HG02623 (cell line): ENCODE measurements around the gene TIMM10.
"Not testable (repeated sequence)": the region's sequence is repeated elsewhere in the genome, so short reads cannot be mapped to it uniquely, and the experiment has no call there.

Experiments
- ATAC-seq: cut with Tn5 transposase; IDR thresholded peaks from one replicate; pipeline ENCODE4 v1.9.1; 2021; ENCODE audit warnings: moderate library complexity; ENCODE audit not compliant: unreplicated experiment

The TIMM10 gene

GRCh38 chr11:57543593-57543992 is 13.0 kb upstream of the TIMM10 start:
- ATAC-seq: no peak

GRCh38 chr11:57542582-57542981 is 12.0 kb upstream of the TIMM10 start:
- no peak for ATAC-seq

GRCh38 chr11:57541169-57541568 is 10.6 kb upstream of the TIMM10 start:
- no peak for ATAC-seq

GRCh38 chr11:57539342-57539741 is 8.8 kb upstream of the TIMM10 start:
- no peak for ATAC-seq

GRCh38 chr11:57536947-57537619 is 6.5 kb upstream of the TIMM10 start, which contains the start of gene SMTNL1:
Gene SMTNL1, plus strand, starts transcription at chr11:57537595. Its CDS starts 5,048 bp downstream, at chr11:57542643.
- no peak for ATAC-seq

- not testable (repeated sequence) for ATAC-seq
Measured at GRCh38 chr11:57534449-57534848, 3.9 kb upstream of the TIMM10 start.

GRCh38 chr11:57530215-57530595 is 349 bp downstream of the TIMM10 start:
- ATAC-seq: no peak

- ATAC-seq: no peak
Measured at GRCh38 chr11:57529012-57529411, 1.5 kb downstream of the TIMM10 start.

- ATAC-seq: no peak
Measured at GRCh38 chr11:57527056-57527631, 3.4 kb downstream of the TIMM10 start.

- no peak for ATAC-seq
Measured at GRCh38 chr11:57523419-57523818, 7.1 kb downstream of the TIMM10 start.

- no peak for ATAC-seq
Measured at GRCh38 chr11:57521116-57521515, 9.4 kb downstream of the TIMM10 start.

GRCh38 chr11:57516061-57516443 is 14.5 kb downstream of the TIMM10 start:
- ATAC-seq: no peak

- ATAC-seq: peak; percentile 36
Measured at GRCh38 chr11:57515332-57516060, 15.1 kb downstream of the TIMM10 start, which contains the start of gene SLC43A1. Gene SLC43A1, minus strand, starts transcription at chr11:57515702. Its CDS starts 1,591 bp downstream, at chr11:57514111.

GRCh38 chr11:57514538-57515331 is 15.8 kb downstream of the TIMM10 start:
- peak; percentile 41 for ATAC-seq

- peak; percentile 26 for ATAC-seq
Measured at GRCh38 chr11:57513911-57514537, 16.5 kb downstream of the TIMM10 start.

- ATAC-seq: no peak
Measured at GRCh38 chr11:57513452-57513795, 17.1 kb downstream of the TIMM10 start.

- ATAC-seq: no peak
Measured at GRCh38 chr11:57512646-57513451, 17.7 kb downstream of the TIMM10 start.

GRCh38 chr11:57511741-57512430 is 18.7 kb downstream of the TIMM10 start:
- no peak for ATAC-seq
